ENCODE data around the gene TENM4. TPM values are rescaled to one million over a fixed set of nuclear protein-coding genes. Genes with fewer than 3 reads are reported as not detected.

Gene TENM4
- total and polyA plus RNA-seq, 2 of the 8 experiments (the other 6 are each of a cell fraction or from before 2014, with no cell fraction given): 3.5 to 7.2 TPM

DNA sequence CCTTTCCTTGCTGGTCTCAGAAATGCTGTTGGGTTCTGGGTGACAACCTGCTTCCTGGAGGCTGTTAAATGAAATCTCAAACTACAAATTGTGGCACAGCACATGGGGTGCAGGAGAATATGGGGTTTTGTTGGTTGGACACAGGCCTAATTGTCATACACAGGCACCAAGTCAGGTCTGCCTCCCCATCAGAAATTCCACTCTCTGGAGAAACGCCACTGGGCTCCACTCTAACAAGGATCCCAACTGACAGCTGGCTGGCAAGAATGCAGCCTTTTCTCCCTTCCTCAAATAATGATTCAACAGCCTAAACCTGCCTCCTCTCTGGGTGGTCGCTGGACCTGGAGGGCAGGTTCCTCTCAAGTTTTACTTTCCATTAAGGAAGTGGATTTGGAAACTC, 688.3 kb downstream of the TENM4 start:
- no peak overlapping the region for H4K5ac ChIP-seq (ENCODE audit: insufficient read length, low read depth, low read length)
- no peak overlapping the region for H2BK120ac ChIP-seq (replicated peaks; ENCODE audit: low read depth, low read length)
- no peak overlapping the region for H2BK5ac ChIP-seq (ENCODE audit: low read depth, low read length)
- no peak overlapping the region for H2AFZ ChIP-seq (ENCODE audit: low read length)
- no peaks in the 10 kb centered on the region for H3K9me3 ChIP-seq (ENCODE audit: insufficient read depth in 2 of 2, low read depth in 1 of 2, low read length in 1 of 2)
- no peak overlapping the region for H3K4me3 ChIP-seq (ENCODE audit: extremely low read depth in 1 of 4, insufficient read depth in 2 of 4, low read depth in 3 of 4, low read length in 4 of 4)
- H3K14ac ChIP-seq (ENCODE audit: insufficient read length): no peak overlapping the region
- H3K27ac ChIP-seq (ENCODE audit: low read depth, low read length): no peak overlapping the region
- POLR2A ChIA-PET (ENCODE audit: partially characterized antibody): no interaction called here
- H3K9ac ChIP-seq (replicated peaks in 1 of 4; ENCODE audit: extremely low read depth in 1 of 4, low read depth in 3 of 4, low read length in 3 of 4): no peak overlapping the region
- no peak overlapping the region for H3K18ac ChIP-seq (ENCODE audit: extremely low read depth, low read length)
- H3K27me3 ChIP-seq (replicated peaks in 1 of 4; ENCODE audit: control insufficient read depth in 3 of 4, extremely low read depth in 1 of 4, insufficient read depth in 3 of 4, low read length in 3 of 4): no peaks in the 10 kb centered on the region
- CTCF ChIA-PET (ENCODE audit: partially characterized antibody): interaction anchor here (0.6 to 3.4 kb wide), 8 partner anchors 8 to 304 kb away, joined by 3 to 12 read pairs (median 3); no protein-coding TSS in a partner anchor
- H3K79me2 ChIP-seq (ENCODE audit: control insufficient read depth in 1 of 2, insufficient read depth in 2 of 2, low read length in 2 of 2): no peaks in the 10 kb centered on the region
- H3K56ac ChIP-seq (replicated peaks; ENCODE audit: insufficient read length, low read depth, low read length): no peak overlapping the region
- no peak overlapping the region for H2AK5ac ChIP-seq (ENCODE audit: low read depth, low read length)
- FAIRE-seq: no peak
- TF ChIP-seq HDAC2 (IDR thresholded peaks at IDR 0.05; ENCODE audit: borderline replicate concordance in 1 of 2, low read depth in 2 of 2, low read length in 2 of 2) (no peak), TBP (IDR thresholded peaks at IDR 0.05; ENCODE audit: low read depth, low read length) (no peak)
- no peaks in the 10 kb centered on the region for H3K79me1 ChIP-seq (ENCODE audit: low read depth, low read length)
- H4K8ac ChIP-seq (ENCODE audit: extremely low read depth, insufficient read depth, low read length): no peak overlapping the region
- no peak overlapping the region for H3K4me2 ChIP-seq (ENCODE audit: insufficient read depth in 1 of 2, low read depth in 2 of 2, low read length in 2 of 2)
- no peak overlapping the region for H2BK20ac ChIP-seq (ENCODE audit: low read length)
- H3K23me2 ChIP-seq (ENCODE audit: low read depth, low read length): no peaks in the 10 kb centered on the region
- H4K91ac ChIP-seq (replicated peaks; ENCODE audit: insufficient read length, low read length): no peak overlapping the region
- no peak overlapping the region for H3K23ac ChIP-seq (ENCODE audit: insufficient read length)
- H3K4me1 ChIP-seq (replicated peaks in 1 of 4; ENCODE audit: control insufficient read depth in 3 of 4, insufficient read depth in 4 of 4, low read length in 3 of 4): no peaks in the 10 kb centered on the region
- 70% methylated on average over 2 of the region's 2 CpGs; no CpG with 5 or more reads in 1 of the 2 experiments for WGBS, 2 experiments (ENCODE audit: extremely low coverage in 1 of 2, insufficient coverage in 1 of 2, insufficient read length in 1 of 2, insufficient replicate concordance in 2 of 2, low coverage in 1 of 2, low lambda C conversion rate in 2 of 2, missing lambda C conversion rate in 1 of 2)
- no peak for DNase-seq (ENCODE audit: low read depth in 1 of 2, low spot score in 2 of 2)
- H2BK15ac ChIP-seq (ENCODE audit: low read length): no peak overlapping the region
- no peak overlapping the region for H3K4ac ChIP-seq (replicated peaks; ENCODE audit: insufficient read length, low read depth, low read length)
- no peaks in the 10 kb centered on the region for H4K20me1 ChIP-seq (replicated peaks in 1 of 2; ENCODE audit: control insufficient read depth in 1 of 2, insufficient read depth in 2 of 2, low read length in 2 of 2)
- H2BK12ac ChIP-seq (ENCODE audit: low read depth, low read length): no peak overlapping the region
- no peaks in the 10 kb centered on the region for H3K36me3 ChIP-seq (ENCODE audit: control insufficient read depth in 2 of 4, insufficient read depth in 4 of 4, low read length in 3 of 4)
